ENCODE measurements around the gene SLC35G3.

GRCh38 chr17:35147375-35147905 lies 46.8 kb downstream of the SLC35G3 start, which contains the start of gene UNC45B:
- TF ChIP-seq SP1 (IDR thresholded peaks at IDR 0.05; ENCODE audit: low read depth, low read length) = no peak
- no peak for TF ChIP-seq ATF3 (IDR thresholded peaks at IDR 0.05; ENCODE audit: insufficient read depth, low read depth, low read length)
- no peak for TF ChIP-seq POLR2A (IDR thresholded peaks at IDR 0.05; ENCODE audit: control extremely low read depth in 1 of 2, low read depth in 2 of 2, low read length in 2 of 2)
- TF ChIP-seq CTCF (IDR thresholded peaks at IDR 0.05; ENCODE audit: control extremely low read depth in 1 of 3, insufficient read depth in 1 of 3, low read depth in 1 of 3, low read length in 3 of 3) = no peak
- TF ChIP-seq NRF1 (IDR thresholded peaks at IDR 0.05; ENCODE audit: low read depth, low read length) = no peak
- TF ChIP-seq RAD21 (IDR thresholded peaks at IDR 0.05 in 1 of 2, conservative IDR thresholded peaks at IDR 0.05 in 1 of 2; ENCODE audit: low read depth in 2 of 2, low read length in 2 of 2) = no peak
- TF ChIP-seq RFX5 (IDR thresholded peaks at IDR 0.05; ENCODE audit: borderline replicate concordance, low read depth, low read length) = no peak
- TF ChIP-seq CREB1 (IDR thresholded peaks at IDR 0.05) = no peak
- TF ChIP-seq E2F6 (IDR thresholded peaks at IDR 0.05) = no peak
- TF ChIP-seq ZNF274 (IDR thresholded peaks at IDR 0.05; ENCODE audit: borderline replicate concordance, extremely low read depth, low read length) = no peak
- TF ChIP-seq JUN (IDR thresholded peaks at IDR 0.05; ENCODE audit: low read depth, low read length) = no peak
- no peak for TF ChIP-seq EZH2 (IDR thresholded peaks at IDR 0.05; ENCODE audit: low read depth, low read length, severe bottlenecking)
